Duodenal mucosa (tissue), 2 donors: Measurements from ENCODE around the gene SPRN.

Source experiments
- H3K27ac ChIP-seq: one replicate; pipeline ENCODE4 v1.7.0; 2013; ENCODE audit warnings: low read depth, low read length
- H3K27me3 ChIP-seq, 2 donors: one replicate each; pipeline ENCODE4 v1.7.0; 2013; ENCODE audit warnings: low read length in 2 of 2, control low read depth in 1 of 2; ENCODE audit not compliant: insufficient read depth in 2 of 2, control insufficient read depth in 1 of 2
- H3K36me3 ChIP-seq, 2 donors: one replicate each; pipeline ENCODE4 v1.7.0; 2013; ENCODE audit warnings: low read length in 2 of 2, control low read depth in 1 of 2; ENCODE audit not compliant: insufficient read depth in 2 of 2, control insufficient read depth in 1 of 2
- H3K4me1 ChIP-seq, 2 donors: one replicate each; pipeline ENCODE4 v1.7.0; 2013; ENCODE audit warnings: low read length in 2 of 2, control low read depth in 1 of 2; ENCODE audit not compliant: insufficient read depth in 2 of 2, control insufficient read depth in 1 of 2
- H3K4me3 ChIP-seq, 2 donors: one replicate each; pipeline ENCODE4 v1.7.0; 2013; ENCODE audit warnings: low read length in 2 of 2, low read depth in 1 of 2
- H3K9ac ChIP-seq, 2 donors: one replicate each; pipeline ENCODE4 v1.7.0; 2013; ENCODE audit warnings: low read length in 2 of 2, low read depth in 1 of 2
- H3K9me3 ChIP-seq, 2 donors: one replicate each; pipeline ENCODE4 v1.7.0; 2013; ENCODE audit warnings: low read length in 2 of 2, control low read depth in 1 of 2; ENCODE audit not compliant: control insufficient read depth in 1 of 2

SPRN gene

GRCh38 chr10:133405844-133406527 is 18.4 kb downstream of the SPRN start:
- H3K9ac ChIP-seq = no peak overlapping the region
- no peaks in the 10 kb centered on the region for H3K27me3 ChIP-seq
- H3K27ac ChIP-seq = no peak overlapping the region
- H3K36me3 ChIP-seq = peaks cover 14 to 63% of the 10 kb centered on the region in 2 donors
- peaks cover 2% of the 10 kb centered on the region in 2 donors for H3K9me3 ChIP-seq
- no peak overlapping the region for H3K4me3 ChIP-seq
- peaks cover 6 to 7% of the 10 kb centered on the region in 2 donors for H3K4me1 ChIP-seq

- H3K36me3 ChIP-seq = peaks cover 12 to 60% of the 10 kb centered on the region in 2 donors
- no peaks in the 10 kb centered on the region for H3K9me3 ChIP-seq
- no peak overlapping the region for H3K27ac ChIP-seq
- peaks cover 12 to 13% of the 10 kb centered on the region in 2 donors for H3K4me1 ChIP-seq
- H3K27me3 ChIP-seq = no peaks in the 10 kb centered on the region
- H3K9ac ChIP-seq = no peak overlapping the region
- H3K4me3 ChIP-seq = no peak overlapping the region
Observed at GRCh38 chr10:133405272-133405671, 19.2 kb downstream of the SPRN start.

- no peak overlapping the region for H3K4me3 ChIP-seq
- peaks cover 12 to 60% of the 10 kb centered on the region in 2 donors for H3K36me3 ChIP-seq
- H3K9me3 ChIP-seq = no peaks in the 10 kb centered on the region
- no peaks in the 10 kb centered on the region for H3K27me3 ChIP-seq
- H3K4me1 ChIP-seq = peaks cover 12 to 15% of the 10 kb centered on the region in 2 donors
- H3K9ac ChIP-seq = no peak overlapping the region
- H3K27ac ChIP-seq = no peak overlapping the region
Observed at GRCh38 chr10:133403784-133404183, 20.6 kb downstream of the SPRN start.

GRCh38 chr10:133403359-133403758 is 21.1 kb downstream of the SPRN start:
- H3K4me3 ChIP-seq = no peak overlapping the region
- no peak overlapping the region for H3K27ac ChIP-seq
- H3K9me3 ChIP-seq = no peaks in the 10 kb centered on the region
- peaks cover 12 to 62% of the 10 kb centered on the region in 2 donors for H3K36me3 ChIP-seq
- no peaks in the 10 kb centered on the region for H3K27me3 ChIP-seq
- H3K4me1 ChIP-seq = peaks cover 12 to 15% of the 10 kb centered on the region in 2 donors
- H3K9ac ChIP-seq = no peak overlapping the region

- Histone ChIP-seq H3K4me3 (no peak overlapping the region), H3K27me3 (no peaks in the 10 kb centered on the region), H3K9me3 (no peaks in the 10 kb centered on the region), H3K36me3 (peaks cover 12 to 66% of the 10 kb centered on the region in 2 donors), H3K27ac (no peak overlapping the region), H3K4me1 (peaks cover 12 to 15% of the 10 kb centered on the region in 2 donors), H3K9ac (no peak overlapping the region)
Observed at GRCh38 chr10:133401981-133402725, 22.3 kb downstream of the SPRN start.

- no peak overlapping the region for H3K9ac ChIP-seq
- peak overlapping the region in 1 of 2 donors; percentile 6 for H3K4me3 ChIP-seq
- no peaks in the 10 kb centered on the region for H3K27me3 ChIP-seq
- H3K4me1 ChIP-seq = peaks cover 12 to 15% of the 10 kb centered on the region in 2 donors
- H3K9me3 ChIP-seq = no peaks in the 10 kb centered on the region
- H3K36me3 ChIP-seq = peaks cover 12 to 61% of the 10 kb centered on the region in 2 donors
- H3K27ac ChIP-seq = no peak overlapping the region
Observed at GRCh38 chr10:133401500-133401899, 22.9 kb downstream of the SPRN start.

GRCh38 chr10:133400624-133401424 is 23.6 kb downstream of the SPRN start:
- Histone ChIP-seq H3K36me3 (peaks cover 12 to 68% of the 10 kb centered on the region in 2 donors), H3K27ac (peak overlapping the region; percentile 80)

GRCh38 chr10:133399123-133399601 is 25.3 kb downstream of the SPRN start:
- H3K4me1 ChIP-seq = peaks cover 15 to 22% of the 10 kb centered on the region in 2 donors
- H3K27me3 ChIP-seq = no peaks in the 10 kb centered on the region
- no peak overlapping the region for H3K9ac ChIP-seq
- H3K9me3 ChIP-seq = no peaks in the 10 kb centered on the region
- no peak overlapping the region for H3K4me3 ChIP-seq
- peaks cover 12 to 61% of the 10 kb centered on the region in 2 donors for H3K36me3 ChIP-seq
- H3K27ac ChIP-seq = no peak overlapping the region

More at GRCh38 chr10:133400624-133401424, 23.6 kb downstream of the SPRN start:
- H3K4me3 ChIP-seq = peak overlapping the region; percentile 11 to 40
- no peaks in the 10 kb centered on the region for H3K27me3 ChIP-seq
- H3K9me3 ChIP-seq = no peaks in the 10 kb centered on the region
- H3K4me1 ChIP-seq = peaks cover 12 to 15% of the 10 kb centered on the region in 2 donors
- peak overlapping the region; percentile 4 to 36 for H3K9ac ChIP-seq

- Histone ChIP-seq H3K27ac (no peak overlapping the region), H3K4me1 (peaks cover 15 to 26% of the 10 kb centered on the region in 2 donors), H3K9me3 (no peaks in the 10 kb centered on the region), H3K4me3 (no peak overlapping the region), H3K36me3 (peaks cover 7 to 55% of the 10 kb centered on the region in 2 donors), H3K9ac (no peak overlapping the region), H3K27me3 (no peaks in the 10 kb centered on the region)
Observed at GRCh38 chr10:133397938-133398337, 26.5 kb downstream of the SPRN start.
